KMS-11 (cell line): ENCODE results near the gene ST14.

Source experiments
- H2AFZ ChIP-seq: fragments of 200-600 bp; sonication (generic); 2 replicates; pipeline ENCODE4 v1.6.1; 2016; ENCODE audit warnings: antibody characterized with exemption, mixed run types, low read depth
- H3K27ac ChIP-seq: fragments of 200-600 bp; sonication (generic); 2 replicates; pipeline ENCODE4 v1.6.1; 2016; ENCODE audit warnings: mild to moderate bottlenecking, mixed run types
- H3K27me3 ChIP-seq: fragments of 200-600 bp; sonication (generic); 2 replicates; pipeline ENCODE4 v1.6.1; 2017; ENCODE audit warnings: mild to moderate bottlenecking, low read depth, mixed run types, moderate library complexity; ENCODE audit not compliant: insufficient read depth
- H3K36me3 ChIP-seq: fragments of 200-600 bp; sonication (generic); 2 replicates; pipeline ENCODE4 v1.6.1; 2017; ENCODE audit warnings: mild to moderate bottlenecking, mixed run types; ENCODE audit not compliant: insufficient read depth
- H3K4me1 ChIP-seq: fragments of 200-600 bp; sonication (generic); 2 replicates; pipeline ENCODE4 v1.6.1; 2016; ENCODE audit warnings: mild to moderate bottlenecking, low read depth, mixed run types; ENCODE audit not compliant: poor library complexity, severe bottlenecking
- H3K4me2 ChIP-seq: fragments of 200-600 bp; sonication (generic); 2 replicates; pipeline ENCODE4 v1.7.0; 2016; ENCODE audit warnings: mild to moderate bottlenecking, mixed run types
- H3K4me3 ChIP-seq: fragments of 200-600 bp; sonication (generic); IDR thresholded peaks from 2 replicates; pipeline ENCODE4 v1.6.1; 2017; ENCODE audit warnings: low read depth, low read length, mixed read lengths; ENCODE audit not compliant: insufficient read depth
- H3K79me2 ChIP-seq: fragments of 200-600 bp; sonication (generic); 2 replicates; pipeline ENCODE4 v1.6.1; 2016; ENCODE audit warnings: low read depth, mixed run types; ENCODE audit not compliant: insufficient read depth
- H3K9ac ChIP-seq: fragments of 200-600 bp; sonication (generic); 2 replicates; pipeline ENCODE4 v1.6.1; 2016; ENCODE audit warnings: mild to moderate bottlenecking, mixed run types
- H4K20me1 ChIP-seq: fragments of 200-600 bp; sonication (generic); 2 replicates; pipeline ENCODE4 v1.6.1; 2016; ENCODE audit warnings: mild to moderate bottlenecking, mixed run types; ENCODE audit not compliant: insufficient read depth
- TF ChIP-seq, protein P1 (sequence below): fragments of 200-600 bp; sonication (generic); conservative IDR thresholded peaks from 2 replicates; pipeline ENCODE4 v1.6.1; 2017; ENCODE audit warnings: low read depth, mild to moderate bottlenecking, antibody characterized with exemption, low read length, moderate library complexity, mixed read lengths

ST14 gene

DNA sequence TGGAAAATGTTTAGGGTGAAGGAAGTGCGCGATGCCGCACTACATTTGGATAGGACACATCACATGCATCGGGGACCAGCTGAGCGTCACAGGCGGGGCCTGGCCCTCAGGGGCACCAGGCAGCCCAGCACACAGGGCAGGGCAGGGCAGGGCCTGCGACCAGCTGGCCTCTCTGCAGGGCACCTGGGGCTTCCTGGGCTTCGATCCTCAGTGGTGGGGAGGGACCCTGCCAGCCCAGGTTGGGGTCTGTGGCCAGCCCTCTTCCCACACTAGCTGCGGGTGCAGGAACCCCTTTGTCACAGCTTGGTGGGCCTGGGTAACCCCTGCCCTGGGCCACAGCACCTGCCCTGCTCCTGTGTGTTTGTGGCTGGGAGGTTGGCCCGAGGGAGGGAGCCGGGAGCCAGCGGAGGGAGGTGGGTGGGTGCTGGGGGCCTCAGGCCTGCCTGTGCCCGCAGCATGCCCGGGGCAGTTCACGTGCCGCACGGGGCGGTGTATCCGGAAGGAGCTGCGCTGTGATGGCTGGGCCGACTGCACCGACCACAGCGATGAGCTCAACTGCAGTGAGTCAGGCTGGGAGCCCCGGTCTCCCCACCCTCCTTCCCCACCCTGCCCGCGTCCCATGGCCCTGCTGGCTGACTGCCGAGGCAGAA, 37.9 kb downstream of the ST14 start:
- Histone ChIP-seq H2AFZ (no peak overlapping the region), H3K4me3 (no peak overlapping the region), H3K27me3 (no peaks in the 10 kb centered on the region), H3K4me1 (no peaks in the 10 kb centered on the region), H3K9ac (no peak overlapping the region), H3K4me2 (no peak overlapping the region), H3K79me2 (no peaks in the 10 kb centered on the region), H3K27ac (no peak overlapping the region), H3K36me3 (no peaks in the 10 kb centered on the region; the same call in 1 of the 2 replicates), H4K20me1 (no peaks in the 10 kb centered on the region)
- TF ChIP-seq, protein P1, sequence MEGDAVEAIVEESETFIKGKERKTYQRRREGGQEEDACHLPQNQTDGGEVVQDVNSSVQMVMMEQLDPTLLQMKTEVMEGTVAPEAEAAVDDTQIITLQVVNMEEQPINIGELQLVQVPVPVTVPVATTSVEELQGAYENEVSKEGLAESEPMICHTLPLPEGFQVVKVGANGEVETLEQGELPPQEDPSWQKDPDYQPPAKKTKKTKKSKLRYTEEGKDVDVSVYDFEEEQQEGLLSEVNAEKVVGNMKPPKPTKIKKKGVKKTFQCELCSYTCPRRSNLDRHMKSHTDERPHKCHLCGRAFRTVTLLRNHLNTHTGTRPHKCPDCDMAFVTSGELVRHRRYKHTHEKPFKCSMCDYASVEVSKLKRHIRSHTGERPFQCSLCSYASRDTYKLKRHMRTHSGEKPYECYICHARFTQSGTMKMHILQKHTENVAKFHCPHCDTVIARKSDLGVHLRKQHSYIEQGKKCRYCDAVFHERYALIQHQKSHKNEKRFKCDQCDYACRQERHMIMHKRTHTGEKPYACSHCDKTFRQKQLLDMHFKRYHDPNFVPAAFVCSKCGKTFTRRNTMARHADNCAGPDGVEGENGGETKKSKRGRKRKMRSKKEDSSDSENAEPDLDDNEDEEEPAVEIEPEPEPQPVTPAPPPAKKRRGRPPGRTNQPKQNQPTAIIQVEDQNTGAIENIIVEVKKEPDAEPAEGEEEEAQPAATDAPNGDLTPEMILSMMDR: no peak

DNA sequence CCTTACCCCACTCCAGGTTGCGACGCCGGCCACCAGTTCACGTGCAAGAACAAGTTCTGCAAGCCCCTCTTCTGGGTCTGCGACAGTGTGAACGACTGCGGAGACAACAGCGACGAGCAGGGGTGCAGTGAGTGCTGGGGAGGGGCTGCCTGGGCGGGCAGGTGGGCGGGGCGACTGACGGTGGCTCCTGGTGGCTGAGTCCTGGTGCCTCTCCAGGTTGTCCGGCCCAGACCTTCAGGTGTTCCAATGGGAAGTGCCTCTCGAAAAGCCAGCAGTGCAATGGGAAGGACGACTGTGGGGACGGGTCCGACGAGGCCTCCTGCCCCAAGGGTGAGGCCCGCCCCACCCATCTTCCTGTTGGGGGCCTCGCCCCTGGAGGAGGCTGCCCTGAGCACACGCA, 38.7 kb downstream of the ST14 start:
- Histone ChIP-seq H3K4me2 (no peak overlapping the region), H3K9ac (no peak overlapping the region), H3K36me3 (no peaks in the 10 kb centered on the region; the same call in 1 of the 2 replicates), H3K27ac (no peak overlapping the region), H3K79me2 (no peaks in the 10 kb centered on the region), H2AFZ (no peak overlapping the region), H3K4me1 (no peaks in the 10 kb centered on the region), H3K27me3 (no peaks in the 10 kb centered on the region), H3K4me3 (no peak overlapping the region), H4K20me1 (no peaks in the 10 kb centered on the region)
- TF ChIP-seq, protein P1: no peak

DNA sequence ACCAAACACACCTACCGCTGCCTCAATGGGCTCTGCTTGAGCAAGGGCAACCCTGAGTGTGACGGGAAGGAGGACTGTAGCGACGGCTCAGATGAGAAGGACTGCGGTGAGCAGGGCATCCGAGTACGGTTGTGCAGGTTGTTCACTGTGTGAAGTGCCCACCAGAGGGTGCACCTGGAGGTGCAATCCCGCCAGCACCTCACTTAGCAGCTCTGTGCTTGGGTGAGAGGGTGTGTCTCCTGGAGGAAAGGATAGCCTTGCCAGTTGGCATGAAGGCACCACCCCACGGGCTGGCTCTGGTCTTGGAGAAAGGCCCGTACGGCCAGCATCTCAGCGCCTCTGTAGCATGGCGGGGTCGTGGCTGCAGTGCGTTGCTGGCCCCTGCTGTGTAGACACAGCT, 39.4 kb downstream of the ST14 start:
- Histone ChIP-seq H3K27me3 (no peaks in the 10 kb centered on the region), H3K4me2 (no peak overlapping the region), H3K36me3 (no peaks in the 10 kb centered on the region; the same call in 1 of the 2 replicates), H2AFZ (no peak overlapping the region), H4K20me1 (no peaks in the 10 kb centered on the region), H3K79me2 (no peaks in the 10 kb centered on the region), H3K9ac (no peak overlapping the region), H3K27ac (no peak overlapping the region), H3K4me3 (no peak overlapping the region), H3K4me1 (no peaks in the 10 kb centered on the region)
- TF ChIP-seq, protein P1: no peak

DNA sequence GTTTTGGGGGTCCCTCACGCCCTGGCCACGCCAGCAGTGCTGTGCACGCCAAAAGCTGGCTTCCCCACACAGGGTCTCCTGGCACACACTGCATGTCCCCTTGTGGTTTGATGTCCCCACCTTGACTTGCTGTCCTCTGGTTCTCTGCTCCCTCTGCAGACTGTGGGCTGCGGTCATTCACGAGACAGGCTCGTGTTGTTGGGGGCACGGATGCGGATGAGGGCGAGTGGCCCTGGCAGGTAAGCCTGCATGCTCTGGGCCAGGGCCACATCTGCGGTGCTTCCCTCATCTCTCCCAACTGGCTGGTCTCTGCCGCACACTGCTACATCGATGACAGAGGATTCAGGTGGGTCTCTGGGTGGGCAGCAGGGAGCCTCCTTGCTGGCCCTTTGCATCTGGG, 40.2 kb downstream of the ST14 start:
- Histone ChIP-seq H3K4me1 (no peaks in the 10 kb centered on the region), H2AFZ (no peak overlapping the region), H4K20me1 (no peaks in the 10 kb centered on the region)

More for the DNA sequence above, 40.2 kb downstream of the ST14 start:
- Histone ChIP-seq H3K27ac (no peak overlapping the region), H3K9ac (no peak overlapping the region), H3K4me3 (no peak overlapping the region), H3K79me2 (no peaks in the 10 kb centered on the region), H3K27me3 (no peaks in the 10 kb centered on the region), H3K4me2 (no peak overlapping the region), H3K36me3 (no peaks in the 10 kb centered on the region; the same call in 1 of the 2 replicates)
- TF ChIP-seq, protein P1: no peak
